Embryonic facial prominence (tissue), 1 donor: ENCODE results near the gene KRT81.
"Not testable (repeated sequence)": the region's sequence is repeated elsewhere in the genome, so short reads cannot be mapped to it uniquely, and the experiment has no call there.

Experiments used
- DNase-seq: peaks from one replicate; pipeline ENCODE4 v3.0.0-alpha.2; 2016; ENCODE audit errors: extremely low spot score

The KRT81 gene

DNA sequence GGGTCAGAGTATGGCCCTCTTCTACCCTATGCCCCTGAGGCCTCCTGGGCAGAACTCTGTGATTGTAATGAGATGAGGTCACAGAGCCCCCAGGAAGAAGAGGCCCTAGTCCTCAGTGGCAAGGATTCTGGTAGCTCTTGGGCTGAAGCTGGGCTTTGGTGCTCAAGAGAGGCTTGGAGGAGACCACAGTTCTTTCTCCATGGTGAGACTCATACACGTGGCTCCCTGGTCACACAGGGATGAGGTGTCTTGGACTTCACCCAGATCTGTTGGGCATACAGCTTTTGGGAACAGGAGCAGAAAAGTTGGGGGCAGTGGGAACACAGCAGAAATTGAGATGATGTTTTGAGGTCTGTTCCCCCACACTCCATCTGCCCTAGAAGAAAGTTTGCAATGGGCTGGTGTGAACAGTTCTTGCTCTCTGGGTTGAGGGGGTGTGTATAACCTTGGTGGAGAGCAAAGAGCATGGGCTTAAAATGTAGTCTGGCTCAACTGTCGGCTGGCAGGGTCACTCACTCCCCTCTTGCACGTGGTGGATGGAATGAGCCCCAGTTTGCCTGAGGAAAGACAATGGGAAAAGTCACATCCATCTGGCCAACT lies 16.7 kb downstream of the KRT81 start, which contains the start of gene KRT86:
KRT86 (plus strand) TSS at position 125 of the 600 bp plus-strand sequence. CDS start 27,272 bp downstream, outside the sequence.
- DNase-seq, result no peak

DNA sequence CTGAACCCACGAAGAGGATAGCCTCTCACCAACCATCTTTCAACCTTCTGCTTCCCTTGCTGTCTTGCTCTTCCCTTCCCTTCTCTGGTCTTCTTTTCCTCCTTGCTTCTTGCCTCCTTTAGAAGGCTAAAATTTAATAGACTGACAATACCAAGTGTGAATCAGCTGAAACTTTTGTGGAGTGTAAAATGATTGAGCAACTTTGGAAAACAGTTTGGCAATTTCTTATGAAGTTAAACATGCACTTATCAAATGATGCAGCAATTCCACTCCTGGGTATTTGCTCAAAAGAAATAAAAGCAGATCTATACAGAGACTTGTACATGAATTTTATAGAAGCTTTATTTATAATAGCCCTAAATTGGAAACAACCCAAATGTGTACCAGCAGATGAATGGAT lies 20.2 kb downstream of the KRT81 start:
- DNase-seq, result no peak

DNA sequence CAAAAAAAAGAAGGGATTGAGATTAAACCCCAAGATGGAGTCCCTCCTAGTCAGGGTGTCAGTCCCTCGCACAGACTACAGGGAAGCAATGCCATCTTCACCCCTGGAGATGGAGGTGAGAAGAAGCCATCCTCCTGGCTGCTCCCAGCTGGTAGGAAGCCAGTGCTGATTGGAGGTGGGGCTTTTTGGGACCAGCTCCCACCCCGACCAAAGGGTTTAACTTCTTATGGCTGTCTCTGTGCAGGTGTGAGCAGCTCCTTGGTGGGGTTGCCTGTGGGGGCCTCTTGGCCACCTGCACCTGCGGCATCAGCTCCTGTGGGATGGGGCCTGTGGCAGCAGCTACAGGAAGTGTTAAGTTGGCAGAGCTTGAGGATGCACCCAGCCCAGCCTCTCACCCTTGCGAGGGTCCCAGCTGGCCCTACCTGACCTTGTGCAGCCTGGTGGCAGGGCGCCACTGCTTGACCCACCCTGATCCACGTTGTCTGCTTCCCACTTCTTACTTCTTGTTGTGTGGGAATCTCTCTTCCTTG lies 20.7 kb downstream of the KRT81 start:
- DNase-seq, result no peak

DNA sequence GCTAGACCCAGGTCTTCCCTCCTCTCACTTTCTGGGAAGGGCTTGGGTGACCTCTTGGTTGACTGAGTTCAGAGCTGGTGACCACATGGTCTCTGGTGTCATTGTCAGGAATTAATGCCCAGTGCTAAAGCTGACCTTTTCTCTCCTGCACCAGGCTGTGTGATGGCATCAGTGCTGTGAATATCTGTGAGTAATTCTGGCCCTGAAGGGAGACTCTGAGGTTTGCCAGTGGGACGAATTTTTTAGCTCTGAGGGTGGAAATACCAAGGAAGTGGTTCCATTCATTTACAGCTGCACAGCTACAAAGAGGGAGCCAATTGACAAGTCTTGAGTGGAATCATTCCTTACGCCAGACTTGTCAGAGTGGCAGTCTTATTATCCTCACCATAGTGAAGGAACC lies 23.1 kb downstream of the KRT81 start:
- no peak for DNase-seq

DNA sequence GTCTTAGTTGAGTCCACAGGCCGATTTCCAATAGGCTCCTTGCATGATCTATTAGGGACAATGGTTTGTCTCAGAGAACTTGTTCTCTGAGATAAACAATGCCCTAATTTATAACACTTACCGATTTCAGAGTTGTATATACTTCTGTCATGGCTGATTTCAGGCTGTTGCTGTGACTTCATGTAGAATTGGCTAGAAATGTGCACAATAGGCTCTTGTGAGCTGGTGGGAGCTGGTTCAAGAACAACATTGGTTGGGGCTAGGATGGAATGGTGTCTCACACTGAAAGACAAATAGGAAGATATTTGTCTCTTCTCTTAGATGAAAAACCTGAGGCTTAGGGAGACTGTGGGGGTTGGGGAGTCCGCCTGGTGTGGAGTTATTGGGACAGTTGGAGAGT lies 23.6 kb downstream of the KRT81 start:
- no peak for DNase-seq

DNA sequence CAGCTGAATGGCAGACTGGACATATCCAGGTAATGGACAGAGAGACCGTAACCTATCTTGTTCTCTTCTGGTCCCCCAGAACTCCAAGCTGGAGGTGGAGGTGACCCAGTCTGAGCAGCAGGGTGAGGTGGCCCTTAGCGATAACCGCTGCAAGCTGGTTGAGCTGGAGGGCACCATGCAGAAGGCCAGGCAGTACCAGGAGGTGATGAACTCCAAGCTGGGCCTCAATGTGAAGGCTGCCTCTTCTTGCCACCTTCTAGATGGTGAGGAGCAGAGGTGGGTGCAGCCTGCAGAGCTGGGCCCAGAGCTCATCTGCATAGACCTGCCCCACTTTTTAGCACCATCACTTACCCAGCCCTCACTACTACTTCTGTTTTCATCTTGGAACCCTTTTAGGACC lies 24.1 kb downstream of the KRT81 start:
- no peak for DNase-seq

DNA sequence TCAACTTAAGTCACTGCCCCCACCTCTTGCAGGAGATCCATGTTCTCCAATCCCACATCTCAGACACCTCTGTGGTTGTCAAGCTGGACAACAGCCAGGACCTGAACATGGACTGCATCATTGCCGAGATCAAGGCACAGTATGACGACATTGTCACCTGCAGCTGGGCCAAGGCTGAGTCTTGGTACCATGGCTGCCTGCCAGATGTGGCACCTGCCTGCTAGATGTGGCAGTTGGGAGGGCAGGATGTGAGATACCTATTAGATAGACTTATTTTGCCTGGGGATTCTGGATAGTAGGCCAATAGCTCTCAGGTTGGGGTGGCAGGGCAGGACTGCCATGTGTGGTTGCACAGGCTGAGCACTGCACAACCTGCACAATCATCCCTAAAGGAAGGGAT lies 24.8 kb downstream of the KRT81 start:
- no peak for DNase-seq

DNA sequence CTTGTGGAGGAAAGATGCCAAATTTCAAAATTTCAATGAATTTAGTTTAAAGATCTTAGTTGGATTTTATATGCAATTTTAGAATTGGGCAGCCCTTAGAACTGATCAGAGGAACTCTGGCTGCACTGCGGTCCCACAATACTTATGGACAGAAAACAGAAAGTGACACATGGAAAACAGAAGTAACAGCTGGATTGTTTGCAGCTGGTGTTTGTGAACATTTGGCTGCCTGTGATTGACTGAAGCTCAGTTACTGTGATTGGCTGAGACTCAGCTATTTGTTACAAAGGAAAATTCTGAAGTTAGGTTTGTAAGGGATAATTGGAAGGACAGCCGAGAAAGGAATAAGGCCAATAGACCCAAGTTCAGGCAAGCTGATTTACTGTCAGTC lies 26.9 kb downstream of the KRT81 start:
- DNase-seq, result no peak

DNA sequence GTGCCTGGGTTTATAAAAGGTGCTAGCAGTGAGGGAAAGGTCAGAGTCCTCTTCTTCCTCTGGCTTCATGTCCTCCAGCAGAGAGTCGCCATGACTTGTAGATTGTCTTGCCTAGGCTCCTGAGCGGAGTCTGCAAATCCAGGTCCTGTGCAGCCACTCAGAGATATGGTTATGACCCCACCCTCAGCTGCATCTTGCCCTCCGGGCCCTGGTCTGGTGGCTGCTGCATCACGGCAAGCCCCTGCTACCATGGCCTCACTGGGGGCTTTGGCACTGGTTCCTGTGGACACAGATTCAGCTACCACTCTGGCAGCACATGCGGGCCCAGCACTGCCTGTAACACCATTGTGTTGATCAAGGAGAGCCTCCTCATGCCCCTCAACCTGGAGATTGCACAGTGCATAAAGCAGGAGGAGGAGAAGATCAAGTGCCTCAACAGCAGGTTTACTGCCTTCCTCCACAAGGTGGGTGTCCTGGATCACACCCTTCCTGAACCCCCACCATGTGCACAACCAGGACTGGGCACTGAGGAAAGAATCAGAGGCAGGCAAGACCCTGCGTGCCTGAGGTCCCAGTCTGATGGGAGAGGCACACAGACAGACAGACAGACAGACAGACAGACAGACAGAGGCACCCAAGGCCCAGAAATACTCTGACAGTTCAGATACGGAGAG lies 27.4 kb downstream of the KRT81 start:
- DNase-seq, result no peak

DNA sequence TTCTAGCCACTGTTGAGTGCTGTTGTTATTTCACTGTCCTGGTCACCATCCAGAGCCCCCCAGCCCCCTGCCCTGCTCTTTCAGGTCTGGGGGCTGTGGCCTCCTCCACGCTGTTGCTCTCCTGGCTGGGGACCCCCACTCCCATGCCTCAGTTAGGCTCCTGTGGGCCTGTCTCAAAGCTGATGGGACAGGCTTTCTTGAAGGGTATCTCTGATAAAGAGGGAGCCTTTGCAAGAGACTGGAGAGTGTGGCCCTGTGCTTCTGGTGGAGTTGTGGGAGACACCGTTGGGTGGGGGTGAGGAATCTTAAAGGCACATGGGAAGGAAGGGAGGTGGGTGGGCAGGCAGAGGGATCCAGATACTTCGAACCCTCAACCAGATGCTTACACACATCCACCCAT lies 29.0 kb downstream of the KRT81 start:
- DNase-seq, result no peak

DNA sequence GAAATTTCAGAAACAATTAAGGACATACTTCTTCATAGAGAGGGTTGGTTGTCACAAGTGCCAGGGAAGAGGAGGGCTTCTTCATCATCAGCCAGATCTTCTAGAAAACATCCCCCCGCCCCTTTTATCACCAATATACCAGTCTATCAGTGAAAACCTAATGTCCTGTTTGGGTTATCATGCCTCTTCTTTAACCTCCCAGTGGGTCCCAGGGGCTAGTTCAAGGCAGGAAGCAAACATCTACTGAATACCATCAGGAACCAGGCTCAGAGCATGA lies 30.2 kb downstream of the KRT81 start:
- no peak for DNase-seq

DNA sequence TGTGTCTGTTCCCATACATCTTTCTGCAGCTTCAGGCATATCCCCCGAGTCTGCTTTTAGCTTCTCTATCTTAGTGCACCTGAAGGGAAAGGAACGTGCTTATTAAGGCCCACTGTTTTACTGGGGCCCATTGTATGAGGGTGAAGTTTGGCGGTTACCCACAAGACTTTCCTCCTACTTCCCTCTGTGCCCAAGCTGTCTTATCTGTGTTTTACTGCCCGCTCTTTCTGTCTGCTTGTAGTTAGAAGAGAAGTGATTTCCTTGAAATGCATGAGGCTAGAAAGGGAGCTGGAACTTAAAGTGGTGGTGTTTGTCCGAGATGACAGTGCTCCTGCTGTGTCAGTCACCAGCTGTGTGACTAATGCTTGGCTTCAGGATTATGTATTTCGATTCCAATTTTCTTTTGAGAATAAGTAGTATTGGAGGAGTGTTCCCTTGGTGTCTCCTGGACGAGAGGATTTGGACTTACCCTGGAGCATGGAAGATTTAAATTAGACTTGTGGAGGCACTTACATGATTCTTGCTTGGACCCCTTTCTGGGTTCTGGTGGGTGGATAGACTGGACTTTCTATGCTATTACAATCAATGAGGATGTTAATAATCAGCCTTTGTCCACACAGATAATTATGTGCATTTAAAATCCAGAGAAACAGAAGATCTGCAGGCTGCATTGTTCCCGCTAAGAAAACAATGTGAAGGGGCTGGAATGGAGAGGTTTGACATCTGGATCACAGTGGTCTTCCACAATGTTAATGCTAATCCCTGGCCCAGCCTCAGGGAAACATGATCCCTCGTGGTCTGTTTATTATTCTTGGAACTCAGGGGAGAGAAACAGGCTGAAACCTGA lies 30.8 kb downstream of the KRT81 start:
- DNase-seq, result no peak

DNA sequence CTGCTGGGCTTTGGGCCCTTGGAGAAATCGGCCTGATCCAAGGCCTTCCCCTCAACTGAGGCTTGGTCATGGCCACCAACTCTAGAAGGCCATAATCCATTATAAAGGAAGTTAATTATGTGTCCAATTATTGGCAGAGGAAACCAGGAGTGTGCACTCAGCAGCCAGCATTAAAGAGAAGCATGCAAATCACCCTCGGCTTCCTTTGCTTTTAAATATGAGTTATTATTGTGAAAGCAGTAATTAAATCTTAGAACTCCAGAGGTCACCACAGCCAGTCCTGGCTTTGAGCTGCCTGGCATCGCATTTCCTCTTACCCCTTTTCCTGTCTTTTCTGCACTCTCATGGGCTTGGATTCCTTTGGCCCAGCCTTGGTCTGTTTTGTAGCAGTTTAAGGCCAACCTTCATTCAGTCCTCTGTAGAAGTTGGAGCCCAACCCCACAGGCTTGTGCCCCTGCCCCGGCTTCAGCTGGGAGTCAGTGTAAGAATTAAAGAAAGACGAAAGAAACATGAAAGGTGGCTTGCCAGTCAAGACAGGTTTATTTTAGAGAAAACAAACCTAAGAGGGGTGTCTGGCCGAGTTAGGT lies 31.6 kb downstream of the KRT81 start:
- DNase-seq, result no peak

DNA sequence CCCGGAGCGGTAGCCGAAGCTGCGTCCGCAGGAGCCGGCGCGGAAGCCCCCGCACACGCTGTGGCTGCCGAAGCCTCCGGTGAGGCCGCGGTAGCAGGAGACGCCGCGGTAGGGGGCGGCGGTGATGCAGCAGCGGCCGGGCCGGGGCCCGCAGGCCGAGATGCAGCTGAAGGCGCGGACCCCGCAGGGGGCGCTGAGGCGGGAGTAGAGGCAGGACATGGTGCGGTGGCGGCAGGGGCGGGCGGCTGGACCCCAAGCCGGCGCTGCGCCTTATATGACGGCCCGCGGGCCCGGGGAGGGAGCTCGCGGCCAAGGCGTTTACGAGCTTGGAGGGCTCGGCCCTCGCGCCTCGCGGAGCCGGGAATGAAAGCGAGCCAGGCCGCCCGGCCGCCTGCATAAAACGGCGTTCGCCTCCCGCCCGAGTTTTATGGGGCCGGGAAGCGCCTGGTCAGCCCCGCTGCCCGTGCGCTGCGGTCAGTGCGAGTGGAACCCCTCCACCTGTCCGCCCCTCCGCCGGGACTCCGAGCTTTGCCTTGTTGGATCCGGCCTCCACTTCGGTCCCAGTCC lies 32.9 kb downstream of the KRT81 start:
- DNase-seq, result no peak

DNA sequence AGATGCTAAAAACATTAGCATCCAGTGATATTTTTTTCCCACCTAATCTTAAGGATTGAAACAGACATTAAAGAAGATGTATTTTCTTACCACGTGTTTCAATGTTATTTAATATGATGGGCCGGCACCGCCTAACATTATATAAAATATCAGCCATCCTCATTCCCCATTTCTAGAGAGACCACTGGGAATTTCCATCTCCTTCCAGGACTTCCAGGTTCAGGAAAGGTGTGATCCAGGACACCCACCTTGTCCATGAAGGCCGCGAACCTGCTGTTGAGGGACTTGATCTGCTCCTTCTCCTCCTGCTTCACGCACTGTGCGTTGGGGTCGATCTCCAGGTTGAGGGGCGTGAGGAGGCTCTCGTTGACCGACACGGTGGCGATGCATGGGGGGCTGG lies 33.4 kb downstream of the KRT81 start:
- DNase-seq, result not testable (repeated sequence)

DNA sequence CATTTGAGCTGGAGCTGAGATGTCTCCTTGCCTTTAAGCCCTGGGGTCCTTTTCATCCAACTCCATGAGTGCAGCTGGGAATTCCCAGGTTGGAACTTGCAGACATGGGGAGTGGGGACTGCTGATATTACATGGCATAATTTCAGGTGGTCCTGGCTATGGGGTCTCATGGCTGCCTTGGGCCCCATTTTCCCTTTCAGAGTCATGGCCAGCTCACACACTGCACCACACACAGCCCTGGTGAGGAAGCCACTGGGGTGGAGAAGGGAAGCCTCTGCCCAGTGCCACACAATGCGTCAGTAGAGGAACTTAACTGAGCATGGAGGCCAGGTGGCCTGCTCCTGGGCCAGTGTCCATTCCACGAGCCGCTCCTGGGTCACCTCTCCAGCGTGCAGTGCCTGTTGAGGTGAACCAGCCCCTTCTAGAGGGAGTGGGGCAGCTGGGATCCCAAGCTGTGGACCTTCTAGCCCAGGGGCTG lies 34.2 kb downstream of the KRT81 start:
- DNase-seq, result no peak

DNA sequence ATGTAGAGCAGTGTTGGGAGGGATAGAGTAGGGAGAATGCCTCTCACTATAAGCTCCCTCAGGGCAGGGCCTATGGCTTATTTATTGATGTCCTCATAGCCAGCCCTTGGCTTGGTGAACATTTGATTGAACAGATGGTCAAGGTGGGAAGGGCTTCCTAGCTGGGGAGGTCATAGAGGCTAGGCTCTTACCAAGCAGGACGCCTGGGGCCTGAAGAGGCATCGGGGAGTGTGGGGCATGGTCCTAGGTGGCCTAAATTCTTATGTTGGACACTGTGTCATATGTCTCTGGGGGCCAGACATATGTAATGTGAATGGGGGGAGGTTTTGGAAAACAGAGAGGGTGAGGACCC lies 34.8 kb downstream of the KRT81 start:
- no peak for DNase-seq

DNA sequence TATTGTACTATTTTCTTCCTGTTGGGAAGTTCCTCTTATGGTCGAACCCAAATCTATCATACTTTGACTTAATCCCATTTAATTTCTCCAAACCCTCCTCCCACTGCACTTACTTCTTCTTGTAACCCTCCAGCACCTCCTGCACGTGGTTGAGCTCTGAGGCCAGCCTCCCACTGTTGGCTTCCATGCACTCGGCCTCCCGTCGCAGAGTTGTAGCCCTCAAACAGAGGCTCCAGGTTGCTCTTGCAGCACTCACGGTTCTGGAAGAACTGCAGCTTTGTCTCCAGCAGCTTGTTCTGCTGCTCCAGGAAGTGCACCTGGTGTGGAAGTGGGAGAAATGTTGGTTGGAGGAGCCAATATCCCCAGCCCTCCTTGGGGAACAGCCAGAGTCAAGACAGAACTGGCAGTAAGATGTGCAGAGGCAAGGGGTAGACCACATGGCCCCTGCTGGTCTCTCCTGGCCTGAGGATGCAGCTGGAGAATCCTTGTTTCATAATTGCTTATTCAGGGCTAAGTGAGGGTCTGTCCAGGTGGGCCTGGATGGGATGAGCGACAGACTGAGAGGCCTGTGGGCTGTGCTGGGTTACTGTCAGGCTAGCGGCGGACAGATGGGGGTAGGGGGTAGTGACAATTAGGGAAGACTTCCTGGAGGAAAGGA lies 35.3 kb downstream of the KRT81 start:
- no peak for DNase-seq

DNA sequence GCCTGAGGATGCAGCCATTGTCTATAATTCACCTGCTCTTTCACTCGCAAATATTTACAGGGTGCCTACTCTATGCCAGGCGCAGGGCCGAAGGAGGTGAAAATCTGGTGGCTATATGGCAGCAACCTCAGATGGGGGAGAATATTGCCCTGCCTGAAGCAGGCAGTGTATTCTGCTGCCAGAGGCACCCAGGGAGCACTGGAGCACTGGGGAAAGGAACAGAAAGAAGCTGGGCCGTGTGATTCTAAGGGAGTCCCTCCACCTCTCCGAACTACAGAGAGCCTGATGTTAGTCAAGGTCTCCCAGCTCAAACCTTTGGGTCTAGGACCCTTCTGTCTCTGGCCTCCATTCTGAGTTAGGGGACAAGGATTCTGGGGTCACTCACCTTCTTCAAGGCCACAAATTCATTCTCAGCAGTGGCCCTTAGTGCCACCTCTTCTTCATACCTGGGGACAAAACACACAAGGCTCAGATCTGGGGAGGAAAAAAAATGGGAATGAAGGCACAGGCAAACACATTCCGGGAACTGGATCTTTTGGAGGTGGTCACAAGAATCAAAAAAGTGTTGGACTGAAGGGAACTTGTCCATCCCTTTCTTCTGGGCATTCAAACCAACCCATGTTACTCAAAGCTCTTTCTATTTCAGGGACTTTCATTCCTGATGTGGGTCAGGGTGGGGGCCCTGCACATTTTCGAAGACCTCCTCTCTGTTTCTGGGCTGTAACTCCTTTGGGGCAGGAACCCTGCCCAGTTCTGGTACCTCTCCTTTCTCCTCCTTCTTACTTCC lies 36.2 kb downstream of the KRT81 start:
- DNase-seq, result no peak

DNA sequence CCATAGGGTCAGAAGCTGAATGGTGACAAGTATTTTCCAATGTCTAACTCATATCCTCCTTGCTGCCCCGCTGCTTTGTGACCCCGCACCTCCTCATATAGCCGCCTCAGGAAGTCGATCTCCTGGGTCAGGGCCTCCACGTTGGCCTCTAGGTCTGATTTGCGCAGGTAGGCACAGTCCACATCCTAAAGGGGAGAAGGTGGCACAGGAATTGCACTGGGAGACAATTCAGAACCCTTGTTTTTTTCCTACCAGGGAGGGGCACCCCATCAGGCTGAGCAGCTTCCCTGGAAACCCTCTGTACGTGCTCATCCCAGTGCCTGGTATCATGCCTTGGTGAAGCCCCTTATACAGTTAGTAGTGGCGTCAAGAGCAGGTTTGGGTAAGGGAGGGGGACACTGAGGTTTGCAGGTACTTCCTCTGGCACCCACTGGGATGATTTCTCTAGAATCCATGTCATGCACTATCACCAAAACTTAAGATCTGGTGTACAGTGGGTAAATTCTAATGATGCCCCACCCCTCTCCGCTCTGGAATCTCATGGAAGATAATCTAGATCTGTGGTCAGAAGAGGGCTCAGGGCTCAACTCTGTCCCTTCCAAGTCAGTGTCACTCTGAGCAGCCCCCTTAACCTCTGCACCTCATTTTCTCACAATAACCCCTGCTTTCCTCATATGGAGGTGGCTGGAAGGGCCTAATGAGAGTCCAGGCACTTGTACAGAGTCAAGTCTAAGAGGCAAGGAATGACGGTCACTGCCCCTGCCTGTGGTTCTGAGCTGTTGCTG lies 37.0 kb downstream of the KRT81 start:
- DNase-seq, result no peak
